MM.1S (cell line): ENCODE measurements around the gene CACUL1.

Source experiments
- DNase-seq: peaks from one replicate; pipeline ENCODE4 v3.0.0-alpha.2; 2015
- H2AFZ ChIP-seq: fragments of 300-600 bp; sonication (generic); 2 replicates; pipeline ENCODE4 v1.6.0; 2016; ENCODE audit warnings: antibody characterized with exemption, low read length
- H3F3A ChIP-seq: fragments of 300-600 bp; sonication (generic); 2 replicates; pipeline ENCODE4 v1.6.1; 2016; ENCODE audit warnings: mild to moderate bottlenecking, antibody characterized with exemption, low read length, moderate library complexity, mixed read lengths; ENCODE audit not compliant: insufficient read depth
- H3K27ac ChIP-seq: fragments of 300-600 bp; sonication (generic); 2 replicates; pipeline ENCODE4 v1.5.1; 2016; ENCODE audit warnings: mild to moderate bottlenecking, low read length
- H3K27me3 ChIP-seq: fragments of 300-600 bp; sonication (generic); replicated peaks from 2 replicates; pipeline ENCODE4 v1.6.0; 2016; ENCODE audit warnings: low read length; ENCODE audit not compliant: insufficient read depth
- H3K36me3 ChIP-seq: fragments of 300-600 bp; sonication (generic); replicated peaks from 2 replicates; pipeline ENCODE4 v1.6.1; 2016; ENCODE audit warnings: mild to moderate bottlenecking, low read length, mixed read lengths; ENCODE audit not compliant: insufficient read depth
- H3K4me1 ChIP-seq: fragments of 300-600 bp; sonication (generic); 2 replicates; pipeline ENCODE4 v1.6.1; 2016; ENCODE audit warnings: low read length, mixed read lengths
- H3K4me2 ChIP-seq: fragments of 300-600 bp; sonication (generic); 2 replicates; pipeline ENCODE4 v1.6.0; 2016; ENCODE audit warnings: low read depth, low read length
- H3K4me3 ChIP-seq: fragments of 300-600 bp; sonication (generic); 2 replicates; pipeline ENCODE4 v1.5.1; 2016; ENCODE audit warnings: low read length, mixed read lengths
- H3K79me2 ChIP-seq: fragments of 300-600 bp; sonication (generic); 2 replicates; pipeline ENCODE4 v1.6.1; 2016; ENCODE audit warnings: mixed run types, low read length, mixed read lengths
- H3K9ac ChIP-seq: fragments of 300-600 bp; sonication (generic); 2 replicates; pipeline ENCODE4 v1.6.1; 2016; ENCODE audit warnings: low read length, mixed read lengths
- H3K9me2 ChIP-seq: fragments of 300-600 bp; sonication (generic); replicated peaks from 2 replicates; pipeline ENCODE4 v1.6.1; 2016; ENCODE audit warnings: mild to moderate bottlenecking, low read length, mixed read lengths; ENCODE audit not compliant: insufficient read depth
- H3K9me3 ChIP-seq: fragments of 300-600 bp; sonication (generic); replicated peaks from 2 replicates; pipeline ENCODE4 v1.6.1; 2016; ENCODE audit warnings: mild to moderate bottlenecking, low read length, mixed read lengths; ENCODE audit not compliant: insufficient read depth
- H4K20me1 ChIP-seq: fragments of 300-600 bp; sonication (generic); 2 replicates; pipeline ENCODE4 v1.6.1; 2016; ENCODE audit warnings: mild to moderate bottlenecking, low read length, moderate library complexity, mixed read lengths; ENCODE audit not compliant: insufficient read depth
- CTCF ChIP-seq: fragments of 300-600 bp; sonication (generic); IDR thresholded peaks from 2 replicates; pipeline ENCODE4 v1.5.1; 2016; ENCODE audit warnings: antibody characterized with exemption, low read length, mixed read lengths
- EZH2 ChIP-seq: fragments of 300-600 bp; sonication (generic); optimal IDR thresholded peaks from 2 replicates; pipeline ENCODE3; 2017; ENCODE audit warnings: low read depth, mild to moderate bottlenecking, antibody characterized with exemption, low read length, mixed read lengths
- EZH2phosphoT487 ChIP-seq: fragments of 300-600 bp; sonication (generic); IDR thresholded peaks from 2 replicates; pipeline ENCODE4 v1.6.1; 2018; ENCODE audit warnings: antibody characterized with exemption, low read length

Gene CACUL1

GRCh38 chr10:118642228-118642627 is 112.5 kb downstream of the CACUL1 start:
- Histone ChIP-seq H3K79me2 (no peaks in the 10 kb centered on the region), H3K27me3 (no peaks in the 10 kb centered on the region), H3K9me2 (no peaks in the 10 kb centered on the region), H3K27ac (no peak overlapping the region), H3K4me3 (no peak overlapping the region), H4K20me1 (no peaks in the 10 kb centered on the region), H3K9ac (no peak overlapping the region), H3K4me2 (no peak overlapping the region), H3K36me3 (no peaks in the 10 kb centered on the region), H2AFZ (no peak overlapping the region), H3K9me3 (no peaks in the 10 kb centered on the region), H3K4me1 (no peaks in the 10 kb centered on the region), H3F3A (no peaks in the 10 kb centered on the region)
- TF ChIP-seq CTCF (no peak), EZH2phosphoT487 (no peak), EZH2 (no peak)
- no peak for DNase-seq

GRCh38 chr10:118638680-118639079 is 116.1 kb downstream of the CACUL1 start:
- Histone ChIP-seq H4K20me1 (no peaks in the 10 kb centered on the region), H3K9me2 (no peaks in the 10 kb centered on the region), H3K4me1 (no peaks in the 10 kb centered on the region), H3K9me3 (no peaks in the 10 kb centered on the region), H3K27me3 (no peaks in the 10 kb centered on the region), H3K4me2 (no peak overlapping the region), H3K36me3 (no peaks in the 10 kb centered on the region), H3K79me2 (no peaks in the 10 kb centered on the region), H3F3A (no peaks in the 10 kb centered on the region), H3K9ac (no peak overlapping the region), H3K27ac (no peak overlapping the region), H3K4me3 (no peak overlapping the region), H2AFZ (no peak overlapping the region)
- TF ChIP-seq EZH2 = no peak
- no peak for TF ChIP-seq CTCF
- TF ChIP-seq EZH2phosphoT487 = no peak
- no peak for DNase-seq

- no peaks in the 10 kb centered on the region for H3K36me3 ChIP-seq
- H3K4me1 ChIP-seq = no peaks in the 10 kb centered on the region
- H3K9ac ChIP-seq = no peak overlapping the region
- DNase-seq = no peak
- H3K9me2 ChIP-seq = no peaks in the 10 kb centered on the region
- H2AFZ ChIP-seq = no peak overlapping the region
- H3K27ac ChIP-seq = no peak overlapping the region
- H3K9me3 ChIP-seq = no peaks in the 10 kb centered on the region
- H3K4me3 ChIP-seq = no peak overlapping the region
- no peaks in the 10 kb centered on the region for H3F3A ChIP-seq
- no peaks in the 10 kb centered on the region for H3K27me3 ChIP-seq
- no peaks in the 10 kb centered on the region for H3K79me2 ChIP-seq
- TF ChIP-seq EZH2 = no peak
- TF ChIP-seq CTCF = no peak
- TF ChIP-seq EZH2phosphoT487 = no peak
- H3K4me2 ChIP-seq = no peak overlapping the region
- no peaks in the 10 kb centered on the region for H4K20me1 ChIP-seq
Measured at GRCh38 chr10:118635674-118636402, 118.9 kb downstream of the CACUL1 start.
